GM21423 (cell line): ENCODE measurements around the gene SSC5D.
"Not testable (repeated sequence)": the region's sequence is repeated elsewhere in the genome, so short reads cannot be mapped to it uniquely, and the experiment has no call there.

ENCODE experiments used
- ATAC-seq: cut with Tn5 transposase; IDR thresholded peaks from one replicate; pipeline ENCODE4 v1.9.1; 2021; ENCODE audit warnings: mild to moderate bottlenecking, moderate library complexity; ENCODE audit not compliant: unreplicated experiment

SSC5D gene

DNA sequence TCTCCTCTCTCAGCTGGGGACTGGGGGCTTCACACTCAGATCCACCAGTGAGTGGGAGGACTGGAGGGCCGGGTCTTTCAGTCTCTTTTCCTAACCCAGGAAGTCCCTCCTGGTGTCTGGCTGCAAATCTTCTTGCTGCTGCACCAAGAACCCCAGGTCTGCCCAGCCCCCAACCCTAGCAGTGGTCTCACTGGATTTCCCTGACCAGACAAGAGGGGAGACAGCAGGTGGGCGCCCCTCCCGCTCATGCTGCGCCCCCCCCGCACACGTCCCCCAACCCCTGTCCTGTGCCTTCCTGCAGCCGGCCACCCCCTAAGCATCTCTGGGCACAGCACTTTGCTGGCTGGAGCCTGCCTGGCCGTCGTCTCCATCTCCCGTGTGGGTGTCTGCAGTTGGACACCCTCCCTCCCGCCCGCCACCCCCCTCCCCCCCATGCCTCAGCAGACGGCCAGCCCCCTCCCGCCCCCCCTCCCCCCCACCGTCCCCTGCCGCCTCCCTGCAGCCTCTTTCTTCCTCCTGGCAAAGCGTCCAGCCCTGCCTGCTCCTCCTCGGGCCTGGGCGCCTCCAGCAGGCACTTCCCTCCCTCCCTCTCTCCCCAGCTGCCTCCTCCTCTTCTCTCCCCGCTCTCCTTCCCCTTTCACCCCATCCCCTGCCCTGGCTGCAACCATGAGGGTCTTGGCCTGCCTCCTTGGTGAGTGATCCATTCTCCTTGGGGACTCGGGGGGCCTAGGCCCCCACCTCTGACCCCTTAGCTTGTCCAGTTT is at the start of gene SSC5D:
SSC5D (plus strand) TSS at position 513 of the 764 bp plus-strand sequence; CDS start at position 667, 154 bp downstream.
- no peak for ATAC-seq

DNA sequence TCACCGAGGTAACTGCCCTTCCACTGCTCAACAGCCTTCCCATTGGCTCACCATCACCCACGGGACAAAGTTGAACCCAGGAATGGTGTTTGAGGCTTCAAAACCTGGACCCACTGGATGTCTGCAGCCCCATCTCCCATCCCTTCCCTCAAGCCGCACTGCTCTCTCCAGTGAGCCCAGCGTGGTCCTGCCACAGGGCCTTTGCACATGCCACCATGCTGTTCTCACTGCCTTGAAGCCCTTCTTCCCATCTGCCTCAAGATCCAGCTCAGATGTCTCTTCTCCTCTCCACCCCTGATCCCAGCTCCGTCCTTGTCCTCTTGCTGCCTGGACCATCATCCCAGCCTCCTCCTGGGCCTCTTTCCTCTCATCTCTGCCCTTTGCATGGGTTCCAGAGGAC is 49.2 kb upstream of the SSC5D start:
- no peak for ATAC-seq

DNA sequence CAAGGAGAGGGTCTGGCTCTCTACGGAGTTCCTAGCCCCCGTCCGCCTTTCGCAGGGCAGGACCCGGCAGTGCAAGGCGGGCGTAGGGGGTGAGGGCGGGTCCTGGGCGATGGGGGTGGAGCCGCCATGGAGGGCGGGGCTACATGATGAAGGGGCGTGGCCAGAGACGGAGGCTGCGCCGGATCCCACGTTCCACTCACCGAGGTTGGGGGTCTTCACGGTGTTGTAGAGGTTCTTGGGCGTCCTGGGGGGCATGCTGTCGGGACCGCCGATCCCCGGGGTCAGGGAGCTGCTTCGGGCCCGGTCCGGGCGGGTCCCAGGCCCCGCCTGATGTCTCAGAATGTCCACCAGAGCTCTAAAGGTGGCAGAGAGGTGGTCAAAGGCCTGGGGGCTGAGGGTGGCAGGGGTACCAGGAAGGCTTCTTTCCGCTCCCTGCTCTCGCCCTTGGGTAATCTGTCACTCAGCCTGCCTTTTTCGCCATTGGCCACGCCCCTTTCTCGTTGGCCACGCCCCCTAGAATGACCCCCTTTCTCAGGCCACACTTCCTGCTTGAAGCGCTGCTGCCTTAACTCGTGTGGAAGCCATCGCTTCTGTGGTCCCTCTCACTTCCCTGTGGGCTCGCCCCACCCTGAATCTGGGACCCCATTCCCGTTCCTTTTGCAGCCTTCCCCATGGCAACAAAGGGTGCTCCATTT is 47.7 kb upstream of the SSC5D start:
- no peak for ATAC-seq

GRCh38 chr19:55441319-55441691 is 46.9 kb upstream of the SSC5D start:
- no peak for ATAC-seq

GRCh38 chr19:55441692-55442321 is 46.4 kb upstream of the SSC5D start:
- ATAC-seq: no peak

- ATAC-seq: no peak
Observed at GRCh38 chr19:55442372-55442961, 45.8 kb upstream of the SSC5D start.

GRCh38 chr19:55443045-55443823 is 45.0 kb upstream of the SSC5D start, which contains the start of gene SHISA7:
SHISA7 (minus strand) TSS chr19:55443300; CDS start chr19:55442863, 437 bp downstream.
- ATAC-seq: no peak

DNA sequence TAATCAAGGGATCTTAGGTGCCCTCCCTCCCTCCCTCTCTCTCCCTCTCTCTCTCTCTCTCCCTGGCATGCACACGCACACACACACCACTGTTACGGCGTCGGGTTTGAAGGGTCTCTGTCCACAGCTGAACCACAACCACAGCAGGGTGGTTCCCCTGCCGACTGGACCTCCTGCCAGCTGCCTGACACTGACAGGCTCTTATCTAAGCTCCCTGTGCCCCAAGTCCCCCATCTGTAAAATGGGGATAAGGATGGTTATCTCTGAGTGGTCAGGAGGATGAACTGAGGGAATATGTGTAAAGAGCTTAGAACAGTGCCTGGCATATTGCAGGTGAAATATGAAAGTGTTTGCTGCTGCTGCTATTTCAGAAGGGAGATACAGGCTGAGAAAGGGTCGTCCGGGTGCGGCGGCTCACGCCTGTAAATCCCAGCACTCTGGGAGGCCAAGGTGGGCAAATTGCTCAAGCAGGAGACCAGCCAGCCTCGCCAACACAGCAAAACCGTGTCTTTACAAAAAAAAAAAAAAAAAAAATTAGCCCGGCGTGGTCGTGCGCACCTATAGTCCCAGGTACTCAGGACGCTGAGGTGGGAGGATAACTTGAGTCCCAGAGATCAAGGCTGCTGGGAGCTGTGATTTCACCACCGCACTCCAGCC is 44.3 kb upstream of the SSC5D start:
- ATAC-seq: no peak

DNA sequence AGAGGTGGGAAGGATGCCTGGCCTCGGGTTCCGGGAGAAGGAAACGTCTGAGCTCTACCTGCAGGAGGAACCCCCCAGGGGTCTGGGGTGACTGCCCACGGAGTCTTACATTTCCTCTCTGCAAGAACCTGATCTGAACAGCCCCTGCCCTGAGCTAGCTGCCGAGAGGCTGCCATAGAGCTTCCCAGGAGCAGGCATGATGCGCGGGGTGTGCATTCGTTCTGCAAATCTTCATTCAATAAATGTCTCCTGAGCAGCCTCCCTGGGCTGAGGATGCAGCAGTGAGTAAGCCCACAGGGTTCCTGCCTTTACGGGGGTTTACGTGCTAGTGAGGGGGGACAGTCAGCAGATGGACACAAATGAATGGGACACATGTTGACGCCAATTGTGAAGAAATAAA is 43.6 kb upstream of the SSC5D start:
- no peak for ATAC-seq

DNA sequence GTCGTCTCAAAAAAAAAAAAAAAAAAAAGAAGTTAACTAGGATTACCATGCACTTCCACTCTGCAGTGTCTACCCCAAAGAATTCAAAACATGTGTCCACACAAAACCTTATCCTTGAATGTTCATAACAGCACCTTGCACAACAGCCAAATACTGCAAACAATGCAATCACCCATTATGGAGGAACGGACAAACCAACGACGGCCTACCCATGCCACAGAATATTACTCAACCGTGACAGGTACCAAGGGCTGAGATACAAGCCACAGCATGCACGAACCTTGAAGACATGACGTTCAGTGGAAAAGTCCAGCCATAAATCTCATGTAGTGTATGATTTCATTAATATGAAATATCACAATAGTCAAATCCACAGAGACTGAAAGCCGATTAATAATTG is 42.2 kb upstream of the SSC5D start:
- ATAC-seq: no peak

GRCh38 chr19:55447421-55448174 is 40.6 kb upstream of the SSC5D start:
- no peak for ATAC-seq

DNA sequence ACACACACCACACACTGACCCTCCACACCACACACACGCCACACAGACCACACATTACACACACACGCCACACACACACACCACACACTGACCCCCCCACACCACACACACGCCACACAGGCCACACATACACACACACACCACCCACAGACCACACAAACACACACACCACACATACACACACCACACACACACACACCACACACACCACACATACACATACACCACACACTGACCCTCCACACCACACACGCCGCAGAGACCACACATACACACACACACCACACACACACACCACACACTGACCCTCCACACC is 40.1 kb upstream of the SSC5D start:
- ATAC-seq: not testable (repeated sequence)

- ATAC-seq: no peak
Observed at GRCh38 chr19:55449469-55449868, 38.8 kb upstream of the SSC5D start.

GRCh38 chr19:55451163-55451964 is 36.9 kb upstream of the SSC5D start:
- ATAC-seq: no peak

DNA sequence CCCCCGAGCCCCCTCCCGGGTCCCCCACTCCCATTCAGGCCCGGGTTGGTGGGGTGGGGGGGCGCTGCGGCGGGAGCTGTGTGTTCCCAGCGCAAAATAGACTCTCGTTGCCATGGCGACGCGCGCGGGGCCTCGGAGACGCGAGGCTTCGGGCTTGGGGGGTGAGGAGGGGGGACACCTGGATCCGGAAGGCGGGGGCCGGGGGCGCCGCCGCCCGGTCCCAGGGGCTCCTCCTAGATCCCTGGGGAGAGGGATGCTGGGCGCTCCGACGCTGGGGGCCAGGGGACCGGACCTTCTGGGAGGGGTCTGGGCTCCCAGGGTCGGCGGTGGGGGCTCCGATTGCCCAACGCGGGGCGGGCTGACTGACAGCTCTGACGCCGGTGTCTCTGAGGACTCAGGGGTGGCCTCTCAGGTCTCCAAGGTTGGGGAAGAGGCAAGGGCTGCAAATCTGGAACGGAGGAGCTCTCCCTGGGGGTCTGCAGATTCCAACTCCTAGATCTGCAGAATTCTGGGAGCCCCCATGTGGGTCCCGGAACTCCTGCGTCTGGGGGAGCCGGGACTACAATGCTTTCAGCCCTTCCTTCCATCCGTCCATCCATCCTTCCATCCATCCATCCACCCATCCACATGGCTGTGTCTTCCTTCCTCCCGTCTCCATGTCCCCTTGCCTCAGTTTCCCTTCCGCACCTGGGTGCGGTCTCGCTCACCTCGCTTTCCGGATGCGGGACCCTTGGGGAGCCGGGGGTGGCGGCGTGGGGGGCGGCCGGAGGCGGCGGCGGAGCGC is 36.1 kb upstream of the SSC5D start:
- no peak for ATAC-seq

GRCh38 chr19:55452749-55453346 is 35.4 kb upstream of the SSC5D start:
- ATAC-seq: no peak

DNA sequence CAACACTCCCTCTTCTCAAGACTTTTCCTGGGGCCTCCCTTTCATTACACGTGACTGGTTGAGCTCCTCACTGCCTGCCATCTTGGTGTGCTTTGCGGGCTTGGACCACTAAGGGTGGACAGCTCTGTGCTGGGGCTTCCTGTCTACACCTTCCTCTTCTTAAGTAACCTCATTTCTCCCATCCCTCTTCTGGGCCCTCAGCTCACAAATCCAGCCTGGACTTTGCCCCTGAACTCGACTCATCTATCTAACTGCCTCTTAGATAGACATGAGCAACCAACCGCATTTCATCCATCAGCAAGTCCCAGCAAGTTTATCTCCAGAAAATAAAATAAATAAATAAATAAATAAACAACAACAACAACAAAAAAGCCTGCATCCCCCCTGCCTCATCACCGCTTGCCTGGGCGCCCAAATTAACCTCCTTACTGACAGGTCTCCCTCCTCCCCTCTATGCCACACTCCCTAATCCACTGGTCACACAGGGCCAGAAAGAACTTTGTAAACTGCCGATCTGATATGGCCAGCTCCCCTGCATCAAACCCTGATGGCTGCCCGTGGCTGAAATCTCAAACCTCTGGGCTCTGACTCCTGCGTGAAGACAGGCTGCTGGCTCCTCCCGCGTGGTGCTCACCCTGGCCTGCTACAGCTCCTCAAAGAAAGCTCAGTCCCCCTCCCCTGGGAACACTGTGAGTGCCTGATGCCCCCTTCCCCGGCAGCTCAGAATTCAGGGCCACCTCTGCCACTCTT is 34.5 kb upstream of the SSC5D start:
- ATAC-seq: no peak
